HuH-7 (cell line): Measurements from ENCODE around the gene SPSB2.

Source experiments
- DNase-seq: peaks from one replicate; pipeline ENCODE4 v3.0.0; 2011; ENCODE audit warnings: low spot score

The SPSB2 gene

GRCh38 chr12:6832125-6832524 lies 41.0 kb downstream of the SPSB2 start:
- no peak for DNase-seq

DNA sequence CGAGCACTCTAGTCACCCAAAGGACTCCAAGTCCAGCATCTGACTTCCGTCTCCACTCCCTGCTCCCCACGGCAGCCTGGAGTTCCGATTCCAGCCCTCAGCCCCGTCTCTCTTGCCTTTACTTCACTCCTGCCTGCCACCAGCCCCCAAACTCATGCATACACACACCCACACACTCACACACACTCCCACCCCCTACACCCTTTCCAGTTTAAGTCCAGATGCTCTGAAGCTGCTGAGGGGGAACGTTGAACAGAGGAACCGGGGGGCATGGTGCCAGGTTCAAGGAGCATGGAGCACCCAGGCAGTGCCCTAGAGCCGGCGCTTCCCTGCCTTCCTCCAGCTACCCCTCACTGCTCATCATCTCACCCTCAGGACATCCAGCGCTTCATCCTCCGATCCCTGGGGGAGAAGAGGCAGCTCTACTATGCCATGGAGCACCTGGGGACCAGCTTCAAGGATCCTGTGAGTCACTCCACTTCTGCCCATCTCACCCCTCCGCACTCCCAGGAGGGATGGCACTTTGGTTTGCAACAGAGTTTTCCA lies 41.6 kb downstream of the SPSB2 start:
- DNase-seq = no peak

DNA sequence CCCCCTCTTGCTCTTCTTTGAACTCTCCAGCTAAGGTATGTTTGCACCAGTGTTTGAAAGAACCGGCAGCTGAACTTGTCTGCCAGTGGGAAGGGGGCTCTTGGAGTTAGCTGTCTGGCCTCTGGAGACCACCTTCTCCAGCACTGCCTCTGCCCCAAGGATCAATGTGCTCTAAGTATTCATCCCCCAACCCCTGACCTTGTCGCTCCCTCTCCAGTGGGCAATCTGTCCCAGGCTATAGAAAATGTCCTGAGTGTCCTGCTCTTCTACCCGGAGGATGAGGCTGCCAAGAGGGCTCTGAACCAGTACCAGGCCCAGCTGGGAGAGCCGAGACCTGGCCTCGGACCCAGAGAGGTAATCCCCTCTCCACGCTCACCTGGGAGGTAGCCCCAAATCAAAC lies 42.1 kb downstream of the SPSB2 start:
- no peak for DNase-seq

DNA sequence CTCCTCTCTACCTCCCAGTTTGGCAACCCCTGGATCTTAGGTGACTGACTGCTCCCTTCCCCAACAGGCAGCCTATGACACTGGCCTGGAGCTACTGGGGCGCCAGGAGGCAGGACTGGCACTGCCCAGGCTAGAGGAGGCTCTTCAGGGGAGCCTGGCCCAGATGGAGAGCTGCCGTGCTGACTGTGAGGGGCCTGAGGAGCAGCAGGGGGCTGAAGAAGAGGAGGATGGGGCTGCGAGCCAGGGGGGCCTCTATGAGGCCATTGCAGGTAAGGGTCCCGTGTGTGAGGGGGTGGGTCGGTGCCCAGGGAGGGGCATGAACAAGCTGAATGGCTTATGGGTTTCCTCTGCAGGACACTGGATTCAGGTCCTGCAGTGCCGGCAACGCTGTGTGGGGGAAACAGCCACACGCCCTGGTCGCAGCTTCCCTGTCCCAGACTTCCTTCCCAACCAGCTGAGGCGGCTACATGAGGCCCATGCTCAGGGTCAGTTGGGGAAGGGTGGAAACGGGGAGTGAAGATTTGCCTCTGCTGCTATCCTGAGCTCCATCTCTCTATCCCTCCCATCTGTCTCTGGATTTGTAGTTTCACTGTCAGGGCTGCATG lies 42.7 kb downstream of the SPSB2 start:
- DNase-seq = no peak

DNA sequence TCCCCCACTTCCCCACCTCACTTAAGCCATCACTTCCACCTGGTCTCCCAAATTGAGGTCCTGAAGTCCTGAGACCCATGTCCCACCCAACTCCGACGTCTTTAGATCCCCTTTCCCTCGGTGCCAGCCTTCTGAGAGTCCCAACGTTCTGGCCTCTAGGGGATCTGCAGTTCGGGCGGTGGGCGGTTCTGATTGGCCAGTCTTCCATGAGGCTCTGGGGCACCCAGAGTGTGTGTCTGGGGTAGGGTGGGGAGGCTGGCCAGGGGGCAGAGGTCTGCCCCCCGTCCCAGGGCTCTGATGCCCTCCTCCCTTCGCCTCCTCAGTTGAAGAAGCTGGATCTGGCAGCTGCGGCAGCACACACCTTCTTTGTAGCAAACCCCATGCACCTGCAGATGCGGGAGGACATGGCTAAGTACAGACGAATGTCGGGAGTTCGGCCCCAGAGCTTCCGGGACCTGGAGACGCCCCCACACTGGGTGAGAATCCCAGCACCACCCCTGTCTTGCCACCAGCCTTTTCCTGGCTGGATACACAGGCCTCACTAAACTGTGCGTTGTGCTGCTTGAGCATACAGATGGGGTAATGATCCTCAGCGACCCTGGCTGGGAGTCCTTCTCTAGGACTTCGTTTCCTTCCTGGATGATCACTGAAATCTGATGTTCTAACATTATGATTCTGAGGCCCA lies 43.4 kb downstream of the SPSB2 start:
- peak; percentile 86 for DNase-seq

DNA sequence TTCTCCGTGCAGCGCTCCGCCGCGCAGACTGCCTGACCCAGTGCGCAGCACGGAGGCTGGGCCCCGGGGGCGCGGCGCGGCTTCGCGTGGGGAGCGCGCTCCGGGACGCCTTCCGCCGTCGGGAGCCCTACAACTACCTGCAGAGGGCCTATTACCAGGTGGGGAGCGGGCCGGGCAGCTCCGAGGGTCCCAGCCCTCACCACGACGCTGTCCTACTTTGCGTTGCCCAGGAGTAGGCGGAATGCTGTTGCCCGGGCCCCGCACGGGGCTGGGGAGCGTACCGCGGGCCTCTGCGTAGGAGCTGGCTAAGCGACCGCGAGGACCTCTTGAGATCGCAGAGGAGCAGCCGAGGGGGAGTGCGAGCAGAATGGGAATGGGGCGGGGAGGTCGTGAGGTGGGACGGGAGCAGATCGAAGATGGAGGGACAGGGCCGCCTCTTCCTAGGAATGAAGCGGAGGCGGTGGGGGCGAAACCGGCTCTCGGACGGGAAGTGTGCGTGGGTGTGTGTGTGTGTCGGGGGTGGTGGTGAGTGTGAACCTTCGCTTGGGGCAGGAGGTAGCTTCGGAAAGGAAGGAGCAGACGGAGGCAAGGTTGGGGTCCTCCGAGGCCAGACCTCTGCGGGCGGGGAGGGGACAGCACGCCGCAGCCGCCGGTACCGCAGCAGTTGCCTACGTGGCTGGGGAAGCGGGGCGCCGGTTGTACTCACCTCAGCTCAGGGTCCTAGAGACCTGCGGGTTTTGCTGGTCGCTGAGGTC lies 44.1 kb downstream of the SPSB2 start:
- peak; percentile 58 for DNase-seq

- peak; percentile 59 for DNase-seq
These were observed 44.9 kb downstream of the SPSB2 start, which contains the start of gene P3H3 for GRCh38 chr12:6827982-6828780. Gene P3H3 (plus strand): TSS chr12:6828407. CDS start chr12:6828441, 34 bp downstream.

GRCh38 chr12:6827437-6827911 lies 45.6 kb downstream of the SPSB2 start:
- DNase-seq = peak; percentile 98

- DNase-seq = no peak
These were observed 46.2 kb downstream of the SPSB2 start for GRCh38 chr12:6826734-6827436.

DNA sequence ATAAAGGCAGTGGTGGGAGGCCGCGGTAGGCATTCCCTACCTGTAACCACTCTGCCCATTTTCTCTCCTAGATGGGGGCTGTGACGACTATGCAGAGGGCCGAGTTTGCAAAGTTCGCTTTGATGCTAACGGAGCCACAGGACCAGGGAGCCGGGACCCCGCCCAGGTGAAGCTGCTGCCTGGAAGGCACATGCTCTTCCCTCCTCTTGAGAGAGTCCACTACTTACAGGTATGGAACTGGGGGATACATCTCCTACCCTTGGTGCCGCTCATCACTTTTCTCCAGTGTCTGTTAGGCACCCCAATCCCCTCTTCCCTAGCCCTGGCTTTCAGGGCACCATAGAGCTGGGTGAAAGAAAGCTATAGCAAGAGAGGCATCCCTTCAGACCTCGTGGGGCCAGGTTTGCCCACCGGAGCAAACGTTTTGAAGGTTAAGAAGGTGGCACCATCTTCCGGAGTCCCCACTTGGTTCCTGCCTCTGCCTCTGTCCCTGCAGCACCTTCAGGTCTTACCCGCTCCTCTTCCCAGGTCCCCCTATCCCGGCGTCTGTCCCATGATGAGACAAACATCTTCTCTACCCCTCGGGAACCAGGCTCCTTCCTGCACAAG lies 46.9 kb downstream of the SPSB2 start:
- DNase-seq = no peak

DNA sequence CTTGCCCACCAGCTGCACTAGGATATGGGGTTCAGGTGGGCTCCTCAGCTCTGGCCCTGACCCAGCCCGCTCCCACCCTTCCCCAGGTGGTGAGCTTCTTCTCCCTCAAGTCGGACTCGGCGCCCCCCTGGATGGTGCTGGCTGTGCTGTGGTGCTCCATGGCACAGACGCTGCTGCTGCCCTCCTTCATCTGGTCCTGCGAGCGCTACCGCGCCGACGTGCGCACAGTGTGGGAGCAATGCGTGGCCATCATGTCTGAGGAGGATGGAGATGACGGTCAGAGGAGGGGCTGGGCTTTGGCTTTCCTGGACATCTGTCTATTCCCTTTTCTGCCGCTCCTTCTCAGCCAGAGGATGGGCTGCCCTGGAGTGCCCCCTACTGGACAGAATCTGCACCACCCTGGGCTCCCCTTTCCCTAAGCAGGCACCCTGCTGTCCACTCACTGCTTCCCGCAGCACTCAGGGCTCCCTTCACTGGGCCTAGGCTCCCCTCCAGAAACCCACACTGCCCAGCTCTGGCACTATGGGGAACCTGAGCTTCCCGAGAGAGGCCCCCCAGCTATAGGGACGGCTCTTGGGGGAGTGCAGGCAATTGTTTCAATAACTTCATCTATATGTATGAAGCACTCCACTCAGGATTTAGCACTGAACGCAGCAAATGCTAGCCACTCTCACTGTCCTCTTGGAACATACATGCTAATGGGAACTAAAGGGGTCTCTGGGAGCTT lies 47.5 kb downstream of the SPSB2 start:
- peak; percentile 97 for DNase-seq

DNA sequence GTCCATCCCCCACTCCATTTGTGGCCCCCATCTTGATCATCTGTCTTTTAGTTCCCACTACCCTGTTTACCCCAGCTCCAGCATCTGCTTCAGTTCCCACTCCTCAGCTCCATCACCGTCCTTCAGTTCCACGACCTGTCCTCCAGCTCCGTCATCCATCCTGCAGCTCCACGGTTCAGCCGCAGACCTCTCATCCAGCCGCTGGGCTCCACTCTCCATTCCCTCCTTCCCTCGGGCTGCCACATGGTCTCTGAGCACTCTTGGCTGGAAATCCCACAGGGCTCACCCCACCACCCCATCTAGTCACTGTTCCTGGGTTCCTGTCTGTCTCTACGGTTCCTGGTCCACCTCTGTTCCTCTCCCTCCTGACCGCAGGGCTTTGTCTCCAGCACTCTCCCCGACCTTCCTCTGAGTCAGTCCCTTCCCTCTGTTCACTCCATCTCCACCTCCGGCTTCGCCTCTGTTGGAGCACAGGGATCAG lies 48.2 kb downstream of the SPSB2 start:
- DNase-seq = no peak

GRCh38 chr12:6824085-6824775 lies 48.9 kb downstream of the SPSB2 start:
- no peak for DNase-seq

DNA sequence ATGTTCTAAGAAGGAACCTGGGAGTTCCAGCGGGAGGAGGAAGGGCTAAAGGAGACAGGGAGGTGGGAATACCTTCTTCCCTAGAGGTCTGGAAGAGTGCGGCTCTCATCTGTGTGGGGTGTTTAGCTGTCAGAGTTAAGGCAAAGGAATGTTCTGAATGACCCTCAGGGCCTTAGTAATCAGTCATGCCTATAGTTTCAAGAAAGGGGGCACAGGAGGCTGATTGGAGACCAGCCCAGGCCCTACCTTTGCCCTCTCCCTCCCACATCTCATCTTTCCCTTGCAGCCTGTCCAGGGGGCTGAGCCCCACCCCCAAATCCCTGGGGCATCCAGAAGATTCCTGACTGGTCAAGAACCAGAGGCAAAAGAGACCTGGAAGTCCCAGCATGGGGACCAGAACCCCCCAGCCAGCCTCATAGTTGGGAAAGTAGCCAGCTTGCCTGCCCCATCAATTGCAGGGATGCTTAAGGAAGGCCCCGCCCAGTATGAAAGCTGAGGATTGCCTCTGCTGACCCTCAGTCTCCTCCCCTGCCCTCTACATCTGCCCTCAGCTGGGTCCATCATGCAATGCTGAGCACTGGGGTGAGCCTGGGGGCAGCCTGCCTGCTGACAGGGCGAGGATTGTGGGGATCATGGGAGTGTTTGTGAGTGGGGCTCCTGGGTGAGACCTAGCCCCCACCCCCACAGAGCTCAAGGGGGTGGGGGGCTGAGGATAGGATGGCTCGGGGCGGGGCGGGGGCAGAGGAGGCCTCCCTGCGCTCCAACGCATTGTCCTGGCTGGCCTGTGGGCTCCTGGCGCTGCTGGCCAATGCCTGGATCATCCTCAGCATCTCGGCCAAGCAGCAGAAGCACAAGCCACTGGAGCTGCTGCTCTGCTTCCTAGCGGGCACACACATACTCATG lies 49.7 kb downstream of the SPSB2 start:
- DNase-seq = no peak

DNA sequence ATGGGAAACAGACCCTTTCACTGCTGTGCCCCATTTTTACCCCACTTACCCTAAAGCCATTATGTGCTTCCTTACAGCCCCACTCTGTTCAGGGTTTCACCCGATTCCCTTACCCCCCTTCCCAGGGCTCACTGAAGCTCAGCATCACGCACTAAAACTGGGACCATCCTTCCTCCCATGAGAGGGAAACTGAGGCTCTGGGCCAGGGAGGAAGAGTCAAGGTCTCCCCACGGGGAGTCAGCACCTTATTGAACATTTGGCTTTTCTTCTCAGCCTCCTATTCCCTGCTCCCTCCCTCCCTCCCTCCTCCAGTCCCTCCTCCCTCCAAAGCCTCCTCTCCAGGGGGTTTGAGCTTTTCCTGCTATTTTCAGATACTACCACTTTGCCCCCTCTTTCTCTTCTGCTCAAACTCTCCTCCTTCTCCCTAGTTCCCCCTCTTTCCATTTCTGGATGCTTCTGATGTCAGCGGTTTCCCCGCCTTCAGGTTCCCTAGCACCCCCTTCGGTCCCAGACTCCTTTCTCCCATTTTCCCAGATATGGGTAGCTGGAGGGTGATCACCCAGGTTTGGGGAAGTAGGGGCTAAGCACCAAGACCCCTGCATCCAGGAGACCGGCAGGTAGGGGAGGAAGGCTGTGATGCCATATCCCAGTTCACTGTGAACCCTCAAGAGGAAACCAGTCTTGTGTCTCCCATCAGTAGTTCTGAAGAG lies 50.5 kb downstream of the SPSB2 start:
- DNase-seq = no peak

DNA sequence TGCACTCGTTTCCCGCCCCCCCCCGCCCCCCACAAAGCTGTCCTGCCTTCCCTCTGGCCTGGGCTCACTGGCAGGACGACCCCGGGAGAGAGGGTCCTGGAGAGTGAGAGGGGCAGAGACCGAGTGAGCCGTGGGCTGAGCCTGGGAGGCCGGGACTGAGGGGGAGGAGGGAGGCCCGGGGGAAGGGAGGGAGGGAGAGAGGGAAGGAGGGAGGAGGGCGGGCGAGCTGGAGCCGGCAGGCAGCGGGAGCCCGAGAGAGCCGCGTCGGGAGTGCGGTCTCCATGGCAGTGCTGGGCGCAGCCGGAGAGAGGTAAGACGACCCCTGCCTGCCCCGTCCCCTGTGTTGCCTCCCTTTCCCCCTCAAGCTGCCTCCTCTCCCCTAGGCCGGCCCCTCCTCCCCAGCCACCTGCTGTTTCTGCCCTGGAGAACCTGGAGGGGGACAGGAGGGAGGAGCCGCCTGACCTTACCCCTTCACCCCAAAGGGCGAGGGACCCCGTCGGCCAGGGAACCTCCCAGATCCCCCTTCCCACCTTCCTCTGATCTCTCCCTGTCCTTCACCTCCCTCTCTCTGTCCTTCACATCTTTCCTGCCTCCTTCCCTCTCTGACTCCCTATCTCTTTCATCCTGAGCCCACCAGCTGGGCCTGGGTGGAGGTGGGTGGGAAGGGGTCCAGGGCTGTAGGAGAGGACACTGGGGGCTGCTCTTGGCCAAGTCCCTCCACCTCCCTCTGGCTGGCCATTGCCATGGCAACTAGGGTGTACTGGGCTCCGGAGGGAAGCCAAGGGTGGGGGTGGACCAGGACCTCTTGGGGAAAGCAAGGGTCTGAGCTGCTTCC lies 51.3 kb downstream of the SPSB2 start, which contains the start of gene GPR162:
Gene GPR162 (plus strand): TSS at position 231 of the 835 bp plus-strand sequence. CDS start 2,078 bp downstream, outside the sequence.
- DNase-seq = peak; percentile 71
